ENCODE data around the gene ADCY5.

The ADCY5 gene

DNA sequence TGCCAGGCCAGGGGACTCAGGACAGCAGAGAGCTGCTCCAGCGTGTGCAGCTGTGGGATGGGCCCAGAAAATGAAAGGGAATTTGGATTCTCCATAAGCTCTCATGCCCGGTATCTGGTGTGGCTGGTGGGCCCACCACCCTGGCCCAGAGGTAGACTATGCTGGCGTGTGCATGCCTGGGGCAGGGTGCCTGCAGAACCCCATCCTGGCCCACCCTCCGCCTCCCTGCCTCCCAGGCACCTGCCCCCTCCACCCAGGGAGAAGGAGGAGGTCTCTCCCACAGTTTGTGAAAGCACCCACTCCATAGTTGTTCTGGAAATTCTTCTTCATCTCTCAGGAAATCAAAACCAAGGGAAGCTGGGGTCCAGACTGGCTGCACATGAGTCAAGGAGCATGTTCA, 112.9 kb downstream of the ADCY5 start:
- no peaks in the 10 kb centered on the region for H4K20me1 ChIP-seq (ENCODE audit: insufficient read depth, low read length)
- H3K4me3 ChIP-seq (ENCODE audit: low read depth, low read length, poor library complexity, severe bottlenecking) = no peak overlapping the region
- no peaks in the 10 kb centered on the region for H3K27me3 ChIP-seq (ENCODE audit: insufficient read depth, low read length)
- no peaks in the 10 kb centered on the region for H3K9me3 ChIP-seq (ENCODE audit: low read length)
- H3K27ac ChIP-seq (ENCODE audit: low read depth, low read length, poor library complexity, severe bottlenecking) = no peak overlapping the region
- H3K79me2 ChIP-seq (ENCODE audit: insufficient read depth, low read length) = no peaks in the 10 kb centered on the region
- H3K36me3 ChIP-seq (ENCODE audit: insufficient read depth, low read length) = no peaks in the 10 kb centered on the region
- H3K9ac ChIP-seq (ENCODE audit: low read length) = no peak overlapping the region
- H3K4me1 ChIP-seq (ENCODE audit: insufficient read depth, low read length, severe bottlenecking) = no peaks in the 10 kb centered on the region
- no peak overlapping the region for H3K4me2 ChIP-seq (ENCODE audit: low read length)
- no peaks in the 10 kb centered on the region for H3F3A ChIP-seq (ENCODE audit: insufficient read depth, low read length)
- no peak overlapping the region for H2AFZ ChIP-seq (ENCODE audit: low read length)
- H3K9me2 ChIP-seq (ENCODE audit: low read depth, low read length) = no peaks in the 10 kb centered on the region
- no peak for TF ChIP-seq EZH2 (IDR thresholded peaks at IDR 0.05; ENCODE audit: borderline replicate concordance, low read length)
- TF ChIP-seq, protein P1, sequence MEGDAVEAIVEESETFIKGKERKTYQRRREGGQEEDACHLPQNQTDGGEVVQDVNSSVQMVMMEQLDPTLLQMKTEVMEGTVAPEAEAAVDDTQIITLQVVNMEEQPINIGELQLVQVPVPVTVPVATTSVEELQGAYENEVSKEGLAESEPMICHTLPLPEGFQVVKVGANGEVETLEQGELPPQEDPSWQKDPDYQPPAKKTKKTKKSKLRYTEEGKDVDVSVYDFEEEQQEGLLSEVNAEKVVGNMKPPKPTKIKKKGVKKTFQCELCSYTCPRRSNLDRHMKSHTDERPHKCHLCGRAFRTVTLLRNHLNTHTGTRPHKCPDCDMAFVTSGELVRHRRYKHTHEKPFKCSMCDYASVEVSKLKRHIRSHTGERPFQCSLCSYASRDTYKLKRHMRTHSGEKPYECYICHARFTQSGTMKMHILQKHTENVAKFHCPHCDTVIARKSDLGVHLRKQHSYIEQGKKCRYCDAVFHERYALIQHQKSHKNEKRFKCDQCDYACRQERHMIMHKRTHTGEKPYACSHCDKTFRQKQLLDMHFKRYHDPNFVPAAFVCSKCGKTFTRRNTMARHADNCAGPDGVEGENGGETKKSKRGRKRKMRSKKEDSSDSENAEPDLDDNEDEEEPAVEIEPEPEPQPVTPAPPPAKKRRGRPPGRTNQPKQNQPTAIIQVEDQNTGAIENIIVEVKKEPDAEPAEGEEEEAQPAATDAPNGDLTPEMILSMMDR (IDR thresholded peaks at IDR 0.05; ENCODE audit: low read length) = no peak

DNA sequence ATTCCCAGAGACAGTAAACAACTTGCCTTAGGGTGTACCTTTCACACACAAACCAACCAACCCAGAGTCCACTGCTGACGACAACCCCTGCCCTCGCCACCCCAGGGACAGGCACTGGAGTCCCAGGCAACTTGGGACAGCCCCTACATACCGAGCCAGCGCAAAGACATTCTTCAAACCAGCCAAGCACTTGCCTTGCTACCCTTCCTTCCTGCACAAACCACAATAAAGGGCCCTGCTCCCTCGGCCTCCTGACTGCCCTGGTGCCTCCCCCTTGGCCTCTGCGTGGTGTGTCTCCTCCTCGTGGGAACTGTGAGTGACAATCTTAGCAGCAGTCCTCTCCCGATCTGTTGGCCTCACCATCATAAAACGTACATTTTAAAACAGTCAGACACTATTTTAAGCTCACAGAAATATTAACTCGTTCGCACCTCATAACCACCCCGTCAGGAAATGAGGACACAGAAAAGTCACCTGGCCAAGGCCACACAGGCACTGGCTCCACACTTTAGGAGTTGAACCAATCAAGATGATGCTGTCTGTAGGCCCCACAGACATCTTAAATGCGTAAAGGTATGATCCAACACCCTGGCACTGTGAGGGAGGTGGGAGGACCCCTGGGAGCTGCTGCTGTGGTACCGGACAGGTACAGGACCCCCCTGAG, 113.8 kb downstream of the ADCY5 start:
- Histone ChIP-seq H3K4me2 (ENCODE audit: low read length) (no peak overlapping the region), H2AFZ (ENCODE audit: low read length) (no peak overlapping the region), H3F3A (ENCODE audit: insufficient read depth, low read length) (no peaks in the 10 kb centered on the region), H3K9ac (ENCODE audit: low read length) (no peak overlapping the region), H4K20me1 (ENCODE audit: insufficient read depth, low read length) (no peaks in the 10 kb centered on the region), H3K9me2 (ENCODE audit: low read depth, low read length) (no peaks in the 10 kb centered on the region), H3K36me3 (ENCODE audit: insufficient read depth, low read length) (no peaks in the 10 kb centered on the region), H3K4me3 (ENCODE audit: low read depth, low read length, poor library complexity, severe bottlenecking) (no peak overlapping the region), H3K9me3 (ENCODE audit: low read length) (no peaks in the 10 kb centered on the region), H3K27me3 (ENCODE audit: insufficient read depth, low read length) (no peaks in the 10 kb centered on the region), H3K27ac (ENCODE audit: low read depth, low read length, poor library complexity, severe bottlenecking) (no peak overlapping the region), H3K4me1 (ENCODE audit: insufficient read depth, low read length, severe bottlenecking) (no peaks in the 10 kb centered on the region), H3K79me2 (ENCODE audit: insufficient read depth, low read length) (no peaks in the 10 kb centered on the region)
- TF ChIP-seq, protein P1 (IDR thresholded peaks at IDR 0.05; ENCODE audit: low read length) = no peak
- no peak for TF ChIP-seq EZH2 (IDR thresholded peaks at IDR 0.05; ENCODE audit: borderline replicate concordance, low read length)

DNA sequence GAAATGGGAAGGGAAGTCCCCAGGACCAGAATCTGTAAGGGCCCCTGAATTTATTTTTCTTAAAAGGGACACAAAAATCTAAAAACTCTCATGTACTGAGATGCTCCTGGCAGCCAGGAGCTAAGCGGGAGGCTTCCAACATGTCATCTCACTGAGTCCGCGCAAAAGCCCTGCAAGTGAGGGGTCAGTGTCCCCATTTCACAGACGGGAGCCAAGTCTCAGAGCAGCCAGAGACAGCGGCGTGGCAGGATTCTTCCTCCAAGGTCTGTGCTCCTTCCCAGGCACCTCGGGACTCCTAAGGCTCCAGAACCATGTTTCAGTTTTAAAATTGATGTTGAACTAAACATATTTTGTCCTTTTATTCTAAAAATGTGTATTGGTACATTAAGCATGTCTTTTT, 114.8 kb downstream of the ADCY5 start:
- no peaks in the 10 kb centered on the region for H4K20me1 ChIP-seq (ENCODE audit: insufficient read depth, low read length)
- no peaks in the 10 kb centered on the region for H3K27me3 ChIP-seq (ENCODE audit: insufficient read depth, low read length)
- TF ChIP-seq, protein P1 (IDR thresholded peaks at IDR 0.05; ENCODE audit: low read length) = no peak
- TF ChIP-seq EZH2 (IDR thresholded peaks at IDR 0.05; ENCODE audit: borderline replicate concordance, low read length) = no peak
- H3F3A ChIP-seq (ENCODE audit: insufficient read depth, low read length) = no peaks in the 10 kb centered on the region
- no peaks in the 10 kb centered on the region for H3K9me3 ChIP-seq (ENCODE audit: low read length)
- H3K4me1 ChIP-seq (ENCODE audit: insufficient read depth, low read length, severe bottlenecking) = no peaks in the 10 kb centered on the region
- H3K27ac ChIP-seq (ENCODE audit: low read depth, low read length, poor library complexity, severe bottlenecking) = no peak overlapping the region
- H3K4me3 ChIP-seq (ENCODE audit: low read depth, low read length, poor library complexity, severe bottlenecking) = no peak overlapping the region
- H3K9me2 ChIP-seq (ENCODE audit: low read depth, low read length) = no peaks in the 10 kb centered on the region
- H3K36me3 ChIP-seq (ENCODE audit: insufficient read depth, low read length) = no peaks in the 10 kb centered on the region
- no peaks in the 10 kb centered on the region for H3K79me2 ChIP-seq (ENCODE audit: insufficient read depth, low read length)
- H2AFZ ChIP-seq (ENCODE audit: low read length) = no peak overlapping the region
- H3K4me2 ChIP-seq (ENCODE audit: low read length) = no peak overlapping the region
- no peak overlapping the region for H3K9ac ChIP-seq (ENCODE audit: low read length)

Measured in OCI-LY1 (cell line).